Measurements from ENCODE around the gene KATNBL1.

KATNBL1 gene

DNA sequence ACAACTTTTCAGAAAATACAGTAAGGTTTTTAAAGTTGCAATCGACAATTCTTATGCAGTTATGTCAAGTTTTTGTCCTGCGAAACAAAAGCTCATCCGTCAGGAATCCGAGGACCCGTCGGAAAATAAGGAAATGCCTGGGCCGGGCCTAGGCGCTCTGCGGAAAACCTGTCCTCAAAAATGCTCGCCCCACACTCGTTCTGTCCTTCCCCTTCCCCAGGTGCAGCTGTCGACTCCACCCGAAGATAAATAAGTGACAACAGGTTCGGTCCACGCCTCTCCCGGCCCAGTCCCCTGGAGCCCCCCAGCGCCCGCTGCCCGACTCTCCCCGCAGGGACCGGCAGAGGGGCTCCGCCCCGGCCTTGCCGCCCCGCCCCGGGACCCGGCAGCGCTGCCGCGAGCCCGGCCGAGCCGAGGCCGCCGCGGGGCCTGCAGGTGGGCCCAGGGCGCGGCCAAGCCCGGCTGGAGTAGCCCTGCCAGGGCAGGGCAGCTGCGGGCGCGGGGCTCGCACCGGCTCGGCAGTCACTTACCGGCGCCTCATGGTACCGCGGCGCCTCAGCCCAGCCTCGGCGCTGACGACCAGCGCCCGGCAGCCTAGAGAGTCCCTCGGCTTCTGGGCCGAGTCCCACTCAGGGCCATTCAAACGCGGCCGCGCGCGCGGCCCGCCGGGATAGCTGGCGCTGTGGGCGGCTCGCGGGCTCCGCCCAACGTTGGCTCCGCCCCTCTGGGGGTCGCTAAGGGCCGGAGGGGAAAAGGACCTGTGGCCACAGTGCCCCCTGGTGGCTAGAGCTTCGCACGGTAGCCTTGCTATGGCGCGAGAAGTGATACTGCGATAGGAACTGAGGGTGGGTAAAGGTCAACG lies at the start of gene KATNBL1:
Gene KATNBL1, minus strand, starts transcription at position 676 of the 862 bp plus-strand sequence. CDS start 46,420 bp downstream, outside the sequence.
- DNase-seq (ENCODE audit: low spot score) = peak; percentile 94

DNA sequence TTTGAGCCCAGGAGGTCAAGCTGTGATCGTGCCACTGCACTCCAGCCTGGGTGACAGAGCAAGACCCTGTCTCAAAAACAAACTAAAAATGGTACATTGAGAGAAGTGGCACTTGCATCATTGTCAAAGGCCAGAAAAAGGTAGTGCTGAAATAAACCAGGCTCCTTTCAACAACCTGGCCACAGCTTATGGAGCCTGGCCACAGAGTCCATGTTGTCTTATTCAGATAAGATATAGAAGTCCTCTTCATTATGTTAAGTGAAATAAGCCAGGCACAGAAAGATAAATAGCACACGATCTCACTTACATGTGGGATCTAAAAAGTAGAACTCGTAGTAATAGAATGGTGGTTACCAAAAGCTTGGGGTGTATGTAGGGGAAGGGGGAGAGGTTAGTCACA lies 49.7 kb upstream of the KATNBL1 start:
- DNase-seq (ENCODE audit: low spot score) = no peak

DNA sequence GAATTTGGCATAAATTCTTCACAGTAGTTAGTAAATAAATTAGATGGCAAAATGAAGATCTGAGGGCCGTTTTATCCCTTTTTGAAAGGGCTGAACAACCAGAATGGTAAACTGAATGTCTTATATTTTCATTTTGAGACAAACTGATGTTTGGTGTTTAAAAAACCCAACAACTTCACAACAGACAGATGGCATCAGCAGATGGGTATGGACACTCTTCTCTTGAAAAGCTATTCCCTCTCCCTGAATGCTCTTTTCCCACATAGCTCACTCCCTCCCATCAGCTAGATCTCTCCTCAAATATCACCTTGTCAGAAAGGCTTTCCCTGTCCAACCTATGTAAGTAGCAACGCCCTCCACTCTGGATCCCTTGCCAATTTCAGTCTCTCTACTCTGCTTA lies 48.3 kb upstream of the KATNBL1 start:
- no peak for DNase-seq (ENCODE audit: low spot score)

- DNase-seq (ENCODE audit: low spot score) = no peak
These were observed 42.6 kb upstream of the KATNBL1 start for GRCh38 chr15:34252545-34252944.

GRCh38 chr15:34248190-34248589 lies 38.3 kb upstream of the KATNBL1 start:
- no peak for DNase-seq (ENCODE audit: low spot score)

DNA sequence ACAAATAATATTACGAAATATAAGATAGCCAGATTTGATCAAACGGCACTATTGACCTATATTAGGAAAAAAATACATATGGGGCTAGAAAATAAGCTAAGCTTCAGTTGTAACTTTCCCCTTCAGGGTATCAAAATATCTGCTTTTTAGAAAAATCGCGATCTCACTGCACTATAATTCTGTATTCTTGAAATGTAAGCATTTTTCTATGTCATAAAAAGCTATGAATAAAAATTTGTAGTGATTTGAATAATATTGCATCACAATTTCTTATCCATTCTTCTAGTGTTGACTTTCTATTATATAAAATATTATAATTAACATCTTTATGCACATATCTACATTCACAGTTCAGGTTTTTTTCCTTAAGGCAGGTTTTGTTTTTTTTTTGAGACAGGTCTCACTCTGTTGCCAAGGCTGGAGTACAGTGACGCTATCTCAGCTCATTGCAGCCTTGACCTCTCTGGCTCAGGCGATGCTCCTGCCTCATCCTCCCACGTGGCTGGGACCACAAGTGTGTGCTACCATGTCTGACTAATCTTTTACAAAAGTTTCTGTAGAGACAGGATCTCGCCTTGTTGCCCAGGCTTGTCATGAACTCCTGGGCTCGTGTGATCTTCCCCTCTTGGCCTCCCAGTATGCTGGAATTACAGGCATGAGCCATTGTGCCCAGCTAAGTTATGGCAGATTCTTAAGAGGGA lies 36.5 kb upstream of the KATNBL1 start:
- DNase-seq (ENCODE audit: low spot score) = no peak

DNA sequence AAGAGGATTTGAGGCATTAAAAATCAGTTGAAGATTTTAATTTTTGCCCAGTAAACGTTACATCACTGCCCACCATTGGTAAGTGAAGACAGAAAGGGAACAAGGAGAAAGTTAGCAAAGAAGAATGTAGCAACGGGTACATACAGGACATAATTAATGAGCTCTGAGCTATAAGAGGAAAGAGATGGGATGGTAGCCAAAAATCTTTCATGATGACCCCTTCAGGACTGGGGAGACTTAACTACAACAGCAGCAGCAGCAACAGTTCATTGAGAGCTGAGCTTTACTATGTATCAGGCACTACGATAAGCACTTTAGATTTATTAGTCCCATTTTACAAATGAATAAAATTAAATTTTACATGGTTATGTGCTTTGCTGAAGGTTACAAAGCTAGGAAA lies 33.3 kb upstream of the KATNBL1 start:
- DNase-seq (ENCODE audit: low spot score) = no peak

GRCh38 chr15:34242331-34242710 lies 32.4 kb upstream of the KATNBL1 start:
- DNase-seq (ENCODE audit: low spot score) = no peak

DNA sequence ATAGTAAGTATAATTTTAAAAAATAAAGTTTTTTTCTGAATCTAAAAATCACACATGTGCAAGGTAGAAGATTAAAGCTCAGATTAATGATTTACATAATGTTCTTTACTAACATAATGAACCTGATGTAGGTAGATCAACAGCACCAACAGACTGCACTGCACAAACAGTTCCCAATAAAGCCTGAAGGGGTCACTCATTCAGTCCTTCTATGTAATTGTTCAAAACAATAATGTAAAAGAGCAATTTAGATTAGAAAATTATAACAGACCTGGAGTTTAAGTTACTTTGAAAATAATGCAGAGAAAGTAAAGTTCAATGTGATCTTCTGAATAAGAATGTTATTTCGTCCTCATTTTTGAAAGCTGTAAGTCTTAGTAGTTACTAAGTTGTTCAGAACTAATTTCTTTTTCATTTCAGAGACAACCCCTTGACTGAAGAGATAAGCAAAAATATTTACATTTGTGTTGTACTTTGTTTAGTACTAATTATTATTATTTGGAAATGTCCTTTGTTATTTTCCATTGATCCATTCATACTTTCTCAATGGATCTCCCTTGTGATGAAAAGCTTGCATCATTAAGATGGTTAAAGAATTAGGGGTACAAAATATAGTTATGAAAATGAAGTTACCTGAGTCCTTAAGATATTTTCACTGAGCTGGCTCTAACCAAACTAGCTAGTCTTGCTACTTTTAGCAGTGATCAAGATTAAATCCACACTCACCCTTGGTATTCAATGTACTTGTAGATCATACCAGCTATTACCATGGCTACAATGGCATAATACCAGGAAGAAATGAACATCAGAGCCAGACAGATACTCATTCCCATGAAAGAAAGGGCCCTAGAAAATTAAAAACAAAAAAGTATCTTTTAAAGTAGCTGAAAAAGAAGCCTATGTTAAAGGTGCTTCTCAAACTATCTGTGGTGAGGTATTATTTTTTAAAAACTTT lies 31.8 kb upstream of the KATNBL1 start:
- peak; percentile 10 for DNase-seq (ENCODE audit: low spot score)

DNA sequence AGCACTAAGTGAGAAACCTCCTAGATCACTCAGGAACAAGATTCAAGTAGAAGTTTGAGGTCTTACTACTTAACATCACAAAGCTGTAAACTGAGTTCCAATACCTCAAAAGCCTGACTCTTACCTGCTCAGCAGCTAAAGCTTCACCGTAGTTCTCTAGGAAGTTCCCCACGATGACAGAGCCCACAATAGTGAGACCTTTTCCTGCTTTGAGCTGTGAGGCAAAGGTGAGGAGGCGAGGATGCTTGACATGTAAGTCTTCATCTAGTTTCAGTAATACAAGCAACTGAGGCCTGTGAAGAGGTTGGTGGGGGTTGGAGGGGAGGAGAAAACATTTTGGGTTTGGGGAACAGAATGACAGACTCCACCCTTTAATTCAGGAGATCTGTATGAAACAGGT lies 30.6 kb upstream of the KATNBL1 start:
- no peak for DNase-seq (ENCODE audit: low spot score)

DNA sequence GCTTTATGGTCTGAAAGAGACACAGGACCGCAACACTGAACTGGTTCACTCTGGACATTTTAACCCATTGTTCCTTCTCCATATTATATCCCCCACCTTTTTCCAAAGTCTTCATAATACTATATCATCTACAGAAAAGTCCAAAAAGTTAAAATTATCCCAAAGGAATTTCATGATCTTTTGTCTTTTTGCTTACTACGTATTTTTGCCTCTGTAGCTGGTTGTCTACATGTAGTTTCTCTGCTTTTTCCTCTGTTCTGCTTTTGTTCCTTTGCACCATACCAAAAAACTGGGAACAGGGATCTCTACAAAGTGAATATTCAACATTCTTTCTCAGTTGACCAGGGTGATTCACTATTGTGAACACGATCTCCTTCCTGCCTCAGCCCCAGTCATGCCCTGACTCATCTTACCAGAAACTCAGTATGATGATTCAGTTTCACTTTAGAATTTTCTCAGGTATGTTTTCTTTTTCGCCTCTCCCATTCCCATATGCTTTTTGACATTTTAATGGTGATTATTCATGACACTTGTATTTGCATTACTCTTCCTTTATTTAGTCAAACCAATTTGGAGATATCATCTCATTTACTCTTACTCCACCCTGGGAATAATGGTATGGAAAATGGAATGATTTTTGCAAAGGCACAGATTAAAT lies 29.4 kb upstream of the KATNBL1 start:
- DNase-seq (ENCODE audit: low spot score) = no peak

DNA sequence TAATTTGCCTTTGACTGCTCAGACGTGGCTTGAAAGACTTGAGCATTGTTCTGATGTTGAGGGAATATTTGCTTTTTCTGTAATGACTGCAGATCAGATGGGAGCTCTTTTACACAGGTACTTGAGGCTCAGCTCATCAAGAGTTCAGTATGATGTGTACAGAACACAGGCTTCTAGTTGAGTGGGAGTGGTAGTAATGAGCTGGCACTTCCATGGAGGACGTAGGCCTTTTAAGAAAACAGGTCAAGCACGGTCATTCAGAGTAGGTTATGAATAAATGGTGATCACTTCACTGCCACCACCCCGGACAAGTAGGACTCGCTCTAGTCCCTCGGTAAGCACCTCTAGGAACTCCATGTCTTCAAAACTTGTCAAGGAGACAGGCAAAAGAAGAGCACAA lies 23.7 kb upstream of the KATNBL1 start:
- DNase-seq (ENCODE audit: low spot score) = no peak

DNA sequence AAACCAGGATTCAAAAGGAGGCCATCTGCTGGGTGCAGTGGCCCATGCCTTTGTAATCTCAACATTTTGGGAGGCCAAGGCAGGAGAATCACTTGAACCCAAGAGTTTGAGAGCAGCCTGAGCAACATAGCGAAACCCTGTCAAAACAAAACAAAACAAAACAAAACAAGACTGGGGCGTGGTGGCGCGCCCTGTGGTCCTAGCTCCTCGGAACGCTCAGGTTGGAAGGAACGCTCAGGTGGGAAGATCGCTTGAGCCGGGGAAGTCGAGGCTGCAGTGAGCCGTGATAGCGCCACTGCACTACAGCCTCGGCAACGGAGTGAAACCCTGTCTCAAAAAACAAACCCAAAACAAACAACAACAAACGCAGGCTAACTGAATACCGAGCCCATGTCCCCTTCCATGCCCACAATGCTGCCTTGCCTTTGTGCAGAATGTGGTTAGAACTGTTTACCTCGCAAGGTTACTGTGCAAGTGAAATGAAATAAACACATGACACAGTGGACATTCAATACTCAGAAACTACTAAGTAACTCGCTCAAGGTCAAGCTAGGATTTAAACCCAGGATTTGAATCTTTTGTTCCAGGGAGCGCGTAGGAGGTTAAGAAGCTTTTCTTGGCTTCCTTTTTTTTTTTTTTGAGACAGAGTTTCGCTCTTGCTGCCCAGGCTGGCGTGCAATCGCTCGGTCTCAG lies 14.2 kb upstream of the KATNBL1 start:
- DNase-seq (ENCODE audit: low spot score) = peak; percentile 8

DNA sequence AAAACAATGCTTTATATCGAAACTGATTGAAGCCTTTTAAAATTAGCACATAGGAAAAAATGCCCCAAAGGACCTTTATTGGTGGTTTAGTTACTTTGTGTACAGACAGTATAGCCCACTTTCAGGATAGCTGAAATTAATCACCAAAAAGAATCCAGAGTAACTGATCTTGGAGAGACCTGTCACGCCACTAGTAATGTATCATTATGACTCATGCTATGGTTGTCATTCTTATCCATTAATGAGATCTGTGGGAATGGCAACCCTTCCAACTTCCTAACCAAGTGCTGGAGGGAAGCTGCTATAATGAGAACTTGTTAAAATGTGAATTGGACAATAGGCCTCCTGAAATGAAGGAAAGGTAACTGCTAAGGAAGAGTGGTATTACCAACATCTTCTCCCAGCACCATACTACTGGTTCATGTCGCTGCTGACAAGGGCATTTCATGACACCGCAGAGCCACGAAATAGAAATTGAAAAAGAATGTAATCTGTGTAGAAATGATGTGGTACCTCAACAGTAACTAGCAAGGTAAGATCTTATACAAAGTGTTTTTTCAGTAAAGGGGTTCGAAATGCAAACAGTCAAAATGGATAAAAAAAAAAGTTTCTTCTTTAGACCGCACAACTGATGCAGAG lies 7.8 kb upstream of the KATNBL1 start:
- no peak for DNase-seq (ENCODE audit: low spot score)

DNA sequence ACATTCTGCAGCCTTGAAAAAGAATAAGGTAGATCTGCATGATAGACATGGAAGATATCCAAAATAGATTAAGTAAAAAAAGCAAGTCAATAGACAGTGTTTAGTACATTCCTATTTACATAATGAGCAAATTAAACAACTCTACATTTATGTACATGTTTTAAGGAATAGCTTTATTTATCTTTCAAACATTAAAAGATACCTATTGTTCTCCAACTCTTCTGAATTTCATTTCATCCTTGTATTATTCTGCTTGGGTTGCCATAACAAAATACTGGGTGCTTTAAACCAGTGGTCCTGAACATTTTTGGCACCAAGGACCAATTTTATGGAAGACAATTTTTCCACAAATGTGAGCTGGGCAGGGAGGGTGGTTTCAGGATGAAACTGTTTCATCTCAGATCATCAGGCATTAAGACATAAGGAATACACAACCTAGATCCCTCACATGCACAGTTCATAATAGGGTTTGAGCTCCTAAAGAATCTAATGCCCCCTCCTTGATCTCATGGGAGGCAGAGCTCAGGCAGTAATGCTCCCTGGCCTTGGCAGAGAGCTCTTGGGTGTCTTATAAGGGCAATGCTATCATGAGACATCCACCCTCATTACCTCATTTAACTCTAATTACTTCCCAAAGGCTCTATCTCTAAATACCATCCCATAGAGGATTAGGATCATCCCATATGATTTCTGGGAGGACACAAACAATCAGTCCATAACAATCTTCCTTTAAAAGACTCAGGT lies 6.8 kb upstream of the KATNBL1 start:
- no peak for DNase-seq (ENCODE audit: low spot score)

DNA sequence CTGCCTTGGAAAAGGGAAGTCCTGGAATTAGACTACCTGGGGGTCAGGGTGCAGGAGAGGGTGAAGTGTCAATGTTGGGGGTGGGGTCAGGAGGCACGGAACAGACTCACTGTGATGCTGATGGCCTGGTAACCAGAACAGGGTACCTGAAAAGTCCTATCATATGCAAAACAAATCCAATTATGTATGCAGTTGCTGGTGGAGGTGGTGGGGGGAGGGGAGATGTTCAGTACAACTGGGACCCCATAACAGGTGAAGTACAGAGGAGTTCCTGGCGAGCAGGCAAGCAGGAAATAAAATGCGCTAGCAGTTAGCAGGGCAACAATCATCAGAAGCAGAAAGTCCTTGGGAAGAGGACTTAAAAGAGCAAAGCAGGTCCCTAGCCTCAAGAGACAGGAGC lies 4.2 kb upstream of the KATNBL1 start:
- DNase-seq (ENCODE audit: low spot score) = no peak

DNA sequence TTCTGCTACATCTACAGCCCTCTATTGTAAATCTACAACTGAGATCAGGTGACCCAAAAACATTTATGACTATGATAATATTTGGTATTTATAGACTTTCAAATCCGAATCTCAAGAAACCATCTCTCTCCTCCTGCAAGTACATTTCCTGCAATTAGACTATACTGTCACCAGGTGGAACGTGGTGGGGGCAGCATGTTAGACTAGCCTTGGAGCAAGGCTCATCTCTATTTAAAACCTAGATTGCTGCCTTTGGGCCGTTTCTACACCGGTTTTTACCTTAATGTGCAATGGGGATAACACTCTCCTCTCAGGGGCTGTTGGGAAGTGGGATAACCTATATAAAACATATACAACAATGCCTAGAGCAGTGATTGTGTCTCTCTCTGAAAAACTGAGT lies 3.8 kb upstream of the KATNBL1 start:
- DNase-seq (ENCODE audit: low spot score) = no peak

DNA sequence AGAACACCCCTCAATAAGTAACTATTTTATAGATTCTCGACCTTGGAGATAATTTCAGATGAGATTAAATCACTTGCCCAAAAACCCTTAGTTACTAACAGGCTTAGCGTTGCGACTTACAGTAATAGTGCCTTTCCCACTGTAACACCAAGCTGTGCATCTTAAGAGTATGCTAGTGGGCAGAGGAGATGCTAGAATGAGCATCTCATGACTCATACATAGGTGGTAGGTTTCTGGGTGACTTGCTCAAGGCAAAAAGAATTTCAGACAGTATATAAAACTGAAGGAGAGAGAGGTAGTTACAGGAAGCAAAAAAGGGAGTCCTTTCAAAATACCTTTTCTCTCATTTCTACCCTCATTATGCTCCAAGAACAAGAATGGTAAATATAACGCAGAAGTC lies 3.9 kb downstream of the KATNBL1 start:
- DNase-seq (ENCODE audit: low spot score) = no peak

DNA sequence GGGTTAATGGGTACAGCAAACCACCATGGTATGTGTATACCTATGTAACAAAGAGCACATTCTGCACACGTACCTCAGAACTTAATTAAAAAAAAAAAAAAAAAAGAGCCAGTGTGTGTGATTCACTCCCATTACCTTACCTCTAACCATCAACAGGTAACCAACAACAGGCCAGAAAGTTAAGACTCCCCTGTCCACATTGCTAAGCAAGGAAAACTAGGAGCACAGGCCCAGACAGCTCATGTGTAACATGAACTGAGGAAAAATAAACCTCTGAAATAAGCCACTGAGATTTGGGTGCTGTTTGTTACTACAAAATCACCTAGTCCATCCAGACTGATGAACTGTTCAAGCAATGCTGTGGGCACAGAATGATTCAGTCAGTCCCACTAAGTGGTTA lies 6.0 kb downstream of the KATNBL1 start:
- no peak for DNase-seq (ENCODE audit: low spot score)

DNA sequence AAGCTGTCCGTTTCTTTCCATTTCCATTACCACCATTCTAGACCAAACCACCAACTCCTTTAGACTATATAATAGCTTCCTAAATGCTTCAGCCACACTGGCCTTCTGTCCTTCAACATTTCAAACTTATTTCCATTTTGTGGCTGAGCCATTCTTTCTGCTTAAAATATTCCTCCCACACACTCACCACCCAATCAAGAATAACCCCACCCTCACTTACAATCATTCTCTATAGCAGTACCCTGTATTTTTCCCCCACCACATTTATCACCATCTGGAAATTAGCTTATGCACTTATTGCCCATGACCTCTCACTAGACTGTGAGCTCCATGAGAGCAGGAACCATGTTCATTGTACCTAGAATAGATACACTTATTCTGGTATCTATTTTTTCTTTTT lies 6.6 kb downstream of the KATNBL1 start:
- no peak for DNase-seq (ENCODE audit: low spot score)

Data from Ammon's horn (tissue), 1 donor.